ENCODE data around the gene PDIA4.
A peak's percentile ranks its signal among the peaks of the same experiment; 100 is the strongest.
"Not testable (repeated sequence)": the region's sequence is repeated elsewhere in the genome, so short reads cannot be mapped to it uniquely, and the experiment has no call there.

PDIA4 gene

GRCh38 chr7:149022756-149023360 is 5.4 kb downstream of the PDIA4 start:
- Histone ChIP-seq H3K36me3 (replicated peaks) (peaks cover 50% of the 10 kb centered on the region), H3K9me3 (no peaks in the 10 kb centered on the region), H3K27me3 (ENCODE audit: low read depth) (no peaks in the 10 kb centered on the region), H3K4me3 (no peak overlapping the region), H3K4me1 (no peaks in the 10 kb centered on the region; the same call in 1 of the 2 replicates)
- in situ Hi-C loops (cut with MboI; ENCODE audit: low sequenced_read_pairs): no loop called here
- DNase-seq (ENCODE audit: low spot score in 2 of 2): no peak

GRCh38 chr7:149021725-149022062 is 6.6 kb downstream of the PDIA4 start:
- no peak for DNase-seq (ENCODE audit: low spot score in 2 of 2)
- Histone ChIP-seq H3K36me3 (replicated peaks) (peaks cover 60% of the 10 kb centered on the region), H3K4me1 (no peaks in the 10 kb centered on the region; the same call in 1 of the 2 replicates)

DNA sequence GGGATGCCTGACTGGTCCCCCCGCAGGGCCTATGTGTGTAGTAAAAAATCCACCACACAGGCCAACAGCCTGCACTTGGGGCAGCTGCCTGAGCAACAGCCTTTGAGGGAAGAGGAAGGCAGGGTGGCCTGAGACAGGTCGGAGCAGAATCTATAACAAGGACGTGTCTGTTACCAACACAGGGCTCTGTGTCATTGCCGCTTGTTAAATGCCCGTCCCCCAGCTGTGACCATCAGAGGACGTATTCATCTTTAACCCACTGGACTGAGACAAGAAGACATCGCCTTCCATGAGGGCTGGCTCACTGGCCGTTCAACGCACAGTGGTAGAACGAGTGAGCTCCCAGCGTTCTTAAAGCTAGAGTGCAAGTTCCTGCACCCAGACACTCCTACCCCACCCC is 7.8 kb downstream of the PDIA4 start:
- no peak for DNase-seq (ENCODE audit: low spot score in 2 of 2)
- no peaks in the 10 kb centered on the region for H3K4me1 ChIP-seq
- H3K27me3 ChIP-seq (ENCODE audit: low read depth): no peaks in the 10 kb centered on the region
- no peak overlapping the region for H3K4me3 ChIP-seq
- in situ Hi-C loops (cut with MboI; ENCODE audit: low sequenced_read_pairs): no loop called here
- H3K36me3 ChIP-seq (replicated peaks): peaks cover 71% of the 10 kb centered on the region
- H3K9me3 ChIP-seq: no peaks in the 10 kb centered on the region

More at GRCh38 chr7:149021725-149022062, 6.6 kb downstream of the PDIA4 start:
- in situ Hi-C loops (cut with MboI; ENCODE audit: low sequenced_read_pairs): no loop called here
- Histone ChIP-seq H3K4me3 (no peak overlapping the region), H3K9me3 (no peaks in the 10 kb centered on the region), H3K27me3 (ENCODE audit: low read depth) (no peaks in the 10 kb centered on the region)

- no peaks in the 10 kb centered on the region for H3K4me1 ChIP-seq
- H3K27me3 ChIP-seq (ENCODE audit: low read depth): no peaks in the 10 kb centered on the region
- H3K4me3 ChIP-seq: no peak overlapping the region
- no peak for DNase-seq (ENCODE audit: low spot score in 2 of 2)
- H3K36me3 ChIP-seq (replicated peaks): peaks cover 83% of the 10 kb centered on the region
- in situ Hi-C loops (cut with MboI; ENCODE audit: low sequenced_read_pairs): no loop called here
- no peaks in the 10 kb centered on the region for H3K9me3 ChIP-seq
Observed at GRCh38 chr7:149016876-149017275, 11.4 kb downstream of the PDIA4 start.

DNA sequence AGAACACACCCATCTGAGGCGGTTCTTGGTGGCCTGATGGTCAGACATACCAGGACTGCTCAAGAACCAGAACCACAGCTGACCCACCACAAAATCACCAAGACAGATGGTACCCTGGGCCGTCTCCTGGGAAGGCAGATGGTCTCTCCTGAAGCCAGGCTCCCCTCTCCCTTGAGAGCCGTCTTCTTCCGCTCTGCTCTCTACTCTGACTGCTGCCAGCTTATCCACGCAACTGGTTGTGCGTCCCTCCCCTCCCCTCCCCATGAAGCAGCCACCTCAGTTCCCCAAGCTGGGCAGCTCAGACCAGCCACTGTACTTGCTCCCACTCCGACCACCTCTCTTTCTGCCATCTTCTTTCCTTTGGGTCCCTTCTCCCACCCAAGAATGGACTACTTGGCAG is 14.0 kb downstream of the PDIA4 start:
- H3K9me3 ChIP-seq: no peaks in the 10 kb centered on the region
- H3K27me3 ChIP-seq (ENCODE audit: low read depth): no peaks in the 10 kb centered on the region
- H3K4me1 ChIP-seq: no peaks in the 10 kb centered on the region
- H3K36me3 ChIP-seq (replicated peaks): peaks cover 87% of the 10 kb centered on the region
- no peak for DNase-seq (ENCODE audit: low spot score in 2 of 2)
- no peak overlapping the region for H3K4me3 ChIP-seq
- in situ Hi-C loops (cut with MboI; ENCODE audit: low sequenced_read_pairs): no loop called here

DNA sequence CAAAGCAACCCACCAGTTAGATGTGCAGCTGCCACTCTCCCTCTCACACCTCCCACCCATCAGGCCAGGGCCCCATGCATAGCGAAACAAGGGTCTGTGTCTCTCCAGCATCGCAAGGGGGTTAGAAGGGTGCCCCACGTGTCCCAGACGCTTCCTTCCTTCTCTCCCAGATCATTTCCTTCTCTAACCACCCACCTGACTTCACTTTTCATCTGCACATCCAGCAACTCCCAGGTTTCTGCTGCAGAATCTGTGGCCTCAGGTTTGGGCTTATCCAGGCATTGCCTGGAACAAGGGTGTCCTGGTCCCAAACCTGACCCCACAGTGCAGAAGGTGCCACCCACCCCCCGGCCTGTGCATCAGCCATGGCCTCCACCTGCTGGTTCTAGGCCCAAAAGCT is 14.4 kb downstream of the PDIA4 start:
- in situ Hi-C loops (cut with MboI; ENCODE audit: low sequenced_read_pairs): no loop called here

DNA sequence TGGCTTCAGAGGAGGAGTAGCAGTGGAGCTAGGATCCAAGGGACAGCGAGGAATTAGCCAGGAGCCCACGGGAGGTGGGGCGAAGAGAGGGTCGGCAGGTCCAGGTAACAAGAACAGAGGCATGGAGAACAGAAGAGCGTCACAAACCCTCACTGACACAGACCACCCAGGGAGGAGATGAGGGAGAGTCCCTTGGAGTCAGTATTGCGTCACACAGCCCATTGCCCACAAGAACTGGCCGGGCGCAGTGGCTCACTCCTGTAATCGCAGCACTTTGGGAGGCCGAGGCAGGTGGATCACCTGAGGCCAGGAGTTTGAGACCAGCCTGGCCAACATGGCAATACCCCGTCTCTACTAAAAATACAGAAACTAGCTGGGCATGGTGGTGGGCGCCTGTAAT is 15.6 kb downstream of the PDIA4 start:
- H3K27me3 ChIP-seq (ENCODE audit: low read depth); H3K4me3 ChIP-seq; DNase-seq (ENCODE audit: low spot score in 2 of 2); H3K9me3 ChIP-seq; in situ Hi-C loops (cut with MboI; ENCODE audit: low sequenced_read_pairs); H3K4me1 ChIP-seq: not testable (repeated sequence)
- peaks cover 87% of the 10 kb centered on the region for H3K36me3 ChIP-seq (replicated peaks)

More for the DNA sequence above, 14.4 kb downstream of the PDIA4 start:
- H3K4me3 ChIP-seq: no peak overlapping the region
- H3K4me1 ChIP-seq: no peaks in the 10 kb centered on the region
- DNase-seq (ENCODE audit: low spot score in 2 of 2): no peak
- no peaks in the 10 kb centered on the region for H3K9me3 ChIP-seq
- no peaks in the 10 kb centered on the region for H3K27me3 ChIP-seq (ENCODE audit: low read depth)
- peaks cover 87% of the 10 kb centered on the region for H3K36me3 ChIP-seq (replicated peaks)

GRCh38 chr7:149011491-149011890 is 16.8 kb downstream of the PDIA4 start:
- in situ Hi-C loops (cut with MboI; ENCODE audit: low sequenced_read_pairs): no loop called here
- Histone ChIP-seq H3K4me3 (no peak overlapping the region), H3K27me3 (ENCODE audit: low read depth) (no peaks in the 10 kb centered on the region), H3K9me3 (no peaks in the 10 kb centered on the region), H3K36me3 (replicated peaks) (peaks cover 89% of the 10 kb centered on the region), H3K4me1 (no peaks in the 10 kb centered on the region)
- no peak for DNase-seq (ENCODE audit: low spot score in 2 of 2)

- no peak for DNase-seq (ENCODE audit: low spot score in 2 of 2)
- Histone ChIP-seq H3K4me3 (no peak overlapping the region), H3K4me1 (no peaks in the 10 kb centered on the region), H3K27me3 (ENCODE audit: low read depth) (no peaks in the 10 kb centered on the region), H3K9me3 (no peaks in the 10 kb centered on the region), H3K36me3 (replicated peaks) (peaks cover 91% of the 10 kb centered on the region)
- in situ Hi-C loops (cut with MboI; ENCODE audit: low sequenced_read_pairs): no loop called here
Observed at GRCh38 chr7:149010451-149010850, 17.9 kb downstream of the PDIA4 start.

- Histone ChIP-seq H3K27me3 (ENCODE audit: low read depth) (no peaks in the 10 kb centered on the region), H3K36me3 (replicated peaks) (peaks cover 93% of the 10 kb centered on the region), H3K4me3 (no peak overlapping the region), H3K9me3 (no peaks in the 10 kb centered on the region), H3K4me1 (no peaks in the 10 kb centered on the region)
- in situ Hi-C loops (cut with MboI; ENCODE audit: low sequenced_read_pairs): no loop called here
- no peak for DNase-seq (ENCODE audit: low spot score in 2 of 2)
Observed at GRCh38 chr7:149009527-149009926, 18.8 kb downstream of the PDIA4 start.

DNA sequence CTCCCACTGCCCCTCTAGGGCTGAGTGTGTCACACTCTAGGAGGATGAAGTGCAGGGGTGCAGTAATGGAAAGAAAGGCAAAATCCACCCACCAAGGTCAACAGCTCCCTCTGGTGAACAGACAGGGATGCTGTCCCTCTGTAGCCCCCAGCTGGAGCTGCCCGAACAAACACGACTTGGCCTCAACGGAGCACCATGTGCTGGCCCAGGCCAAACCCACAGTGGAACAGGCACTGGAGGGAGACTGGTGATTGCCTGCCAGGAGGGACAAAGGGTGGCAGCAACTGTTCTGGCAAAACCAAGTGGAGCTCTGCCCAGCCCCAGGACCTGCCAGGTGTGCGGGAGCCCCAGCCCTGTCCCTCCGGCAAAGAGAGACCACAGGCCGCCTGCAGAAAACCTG is 20.7 kb downstream of the PDIA4 start:
- Histone ChIP-seq H3K4me3 (no peak overlapping the region), H3K9me3 (no peaks in the 10 kb centered on the region), H3K4me1 (no peaks in the 10 kb centered on the region), H3K27me3 (ENCODE audit: low read depth) (no peaks in the 10 kb centered on the region), H3K36me3 (replicated peaks) (peaks cover 94% of the 10 kb centered on the region)
- no peak for DNase-seq (ENCODE audit: low spot score in 2 of 2)
- in situ Hi-C loops (cut with MboI; ENCODE audit: low sequenced_read_pairs): no loop called here

- no peaks in the 10 kb centered on the region for H3K9me3 ChIP-seq
- no peak for DNase-seq (ENCODE audit: low spot score in 2 of 2)
- in situ Hi-C loops (cut with MboI; ENCODE audit: low sequenced_read_pairs): no loop called here
- H3K4me1 ChIP-seq: no peaks in the 10 kb centered on the region
- H3K36me3 ChIP-seq (replicated peaks): peaks cover 92% of the 10 kb centered on the region
- H3K4me3 ChIP-seq: no peak overlapping the region
- H3K27me3 ChIP-seq (ENCODE audit: low read depth): no peaks in the 10 kb centered on the region
Observed at GRCh38 chr7:149007146-149007545, 21.2 kb downstream of the PDIA4 start.

GRCh38 chr7:149006345-149006725 is 22.0 kb downstream of the PDIA4 start:
- Histone ChIP-seq H3K27me3 (ENCODE audit: low read depth) (no peaks in the 10 kb centered on the region), H3K4me1 (no peaks in the 10 kb centered on the region), H3K9me3 (no peaks in the 10 kb centered on the region), H3K36me3 (replicated peaks) (peaks cover 89% of the 10 kb centered on the region), H3K4me3 (no peak overlapping the region)
- DNase-seq (ENCODE audit: low spot score in 2 of 2): no peak
- in situ Hi-C loops (cut with MboI; ENCODE audit: low sequenced_read_pairs): no loop called here

DNA sequence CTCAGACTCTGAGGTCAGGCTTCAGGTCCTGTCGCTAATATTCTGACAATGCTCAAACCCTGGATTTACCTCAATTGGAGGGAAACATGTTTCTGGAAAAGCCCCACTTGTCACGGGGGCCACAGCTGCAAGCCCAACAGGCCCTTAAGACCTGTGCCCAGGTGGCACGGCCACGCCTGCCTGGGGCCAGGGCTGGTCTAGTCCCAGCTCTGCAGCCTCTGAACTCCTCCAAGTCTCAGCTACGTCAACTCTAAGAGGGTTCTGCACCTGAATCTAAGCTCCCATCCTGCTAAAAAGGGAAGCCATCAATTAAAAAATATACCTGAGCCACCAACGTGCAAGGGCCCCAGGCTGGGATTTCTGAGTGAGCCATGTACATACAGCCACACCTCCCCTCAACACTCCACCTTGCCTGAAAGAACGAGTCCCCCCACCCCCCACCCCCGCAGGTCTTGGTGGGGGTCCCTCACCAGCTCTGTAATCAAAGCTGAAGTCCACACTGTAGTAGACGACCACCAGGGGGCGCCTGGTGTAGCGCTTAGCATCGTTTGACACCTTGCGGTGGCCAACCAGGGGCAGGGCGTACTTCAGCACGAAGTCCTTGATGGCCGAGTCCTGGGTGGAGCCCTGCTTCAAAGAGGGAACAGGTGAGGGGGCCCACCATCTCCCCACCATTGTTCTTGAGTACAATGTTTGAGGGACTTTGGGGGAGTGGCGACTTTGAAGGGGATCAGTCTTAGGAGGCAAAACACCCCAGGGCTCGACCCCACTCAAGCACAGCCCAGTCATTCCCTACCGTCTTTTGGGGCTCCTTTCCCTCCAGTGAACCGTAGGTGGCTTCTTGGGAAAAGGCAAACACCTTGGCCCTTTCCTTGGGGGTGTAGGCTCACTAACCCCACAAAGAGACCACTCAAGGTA is 22.6 kb downstream of the PDIA4 start:
- peaks cover 85% of the 10 kb centered on the region for H3K36me3 ChIP-seq (replicated peaks)

More for the DNA sequence above, 22.6 kb downstream of the PDIA4 start:
- in situ Hi-C loops (cut with MboI; ENCODE audit: low sequenced_read_pairs): no loop called here
- Histone ChIP-seq H3K9me3 (no peaks in the 10 kb centered on the region), H3K4me1 (no peaks in the 10 kb centered on the region), H3K4me3 (no peak overlapping the region), H3K27me3 (ENCODE audit: low read depth) (no peaks in the 10 kb centered on the region)
- DNase-seq (ENCODE audit: low spot score in 2 of 2): peak in 1 of 2 experiments; percentile 84
